ENCODE results near the gene GEMIN5.
"Not testable (repeated sequence)": the region's sequence is repeated elsewhere in the genome, so short reads cannot be mapped to it uniquely, and the experiment has no call there.

GEMIN5 gene

DNA sequence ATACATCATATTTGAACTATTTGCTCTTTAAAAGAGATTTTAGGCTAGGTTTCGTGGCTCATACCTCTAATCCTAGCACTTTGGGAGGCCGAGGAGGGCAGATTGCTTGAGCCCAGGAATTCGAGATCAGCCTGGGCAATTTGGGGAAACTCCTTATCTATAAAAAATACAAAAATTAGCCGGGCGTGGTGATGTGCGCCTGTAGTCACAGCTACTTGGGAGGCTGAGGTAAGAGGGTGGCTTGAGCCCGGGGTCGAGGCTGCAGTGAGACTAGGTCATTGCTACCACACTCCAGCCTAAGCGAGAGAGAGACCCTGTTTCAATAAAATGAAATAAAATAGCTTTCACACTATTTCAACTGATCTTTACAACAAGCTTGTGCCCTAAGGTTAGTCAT, 2.4 kb upstream of the GEMIN5 start:
- Histone ChIP-seq H2BK15ac (replicated peaks; ENCODE audit: low read depth) (no peak overlapping the region), H3K4me1 (ENCODE audit: control insufficient read depth, low read depth, low read length) (peaks cover 1% of the 10 kb centered on the region), H2AK5ac (ENCODE audit: low read length) (no peak overlapping the region), H4K8ac (ENCODE audit: low read depth, low read length) (no peak overlapping the region), H3K4me3 (ENCODE audit: low read length) (no peak overlapping the region), H3K56ac (ENCODE audit: low read length) (peak overlapping the region; percentile 68), H2BK120ac (ENCODE audit: low read depth, low read length) (no peak overlapping the region), H3K9ac (ENCODE audit: low read length) (peak overlapping the region; percentile 93), H3K4me2 (ENCODE audit: low read length) (no peak overlapping the region), H3K23ac (ENCODE audit: low read length) (no peak overlapping the region), H2BK5ac (ENCODE audit: low read length) (no peak overlapping the region), H3K79me2 (ENCODE audit: control insufficient read depth, insufficient read depth, low read length) (peaks cover 21% of the 10 kb centered on the region), H4K5ac (ENCODE audit: low read length) (no peak overlapping the region), H3K36me3 (ENCODE audit: control insufficient read depth, insufficient read depth, low read length) (no peaks in the 10 kb centered on the region), H3K18ac (ENCODE audit: low read length) (peak overlapping the region; percentile 25), H3K4ac (ENCODE audit: low read depth, low read length) (no peak overlapping the region), H3K27me3 (ENCODE audit: insufficient read depth, low read length, poor library complexity) (no peaks in the 10 kb centered on the region), H3K27ac (ENCODE audit: low read depth, low read length) (no peak overlapping the region), H3K79me1 (ENCODE audit: low read length) (peaks cover 12% of the 10 kb centered on the region)
- no CpG with 5 or more reads among the region's 9 CpGs for WGBS (ENCODE audit: extremely low coverage, insufficient coverage, low lambda C conversion rate)
- DNase-seq, result no peak

- H3K79me1 ChIP-seq (ENCODE audit: low read length), result peaks cover 15% of the 10 kb centered on the region
- H3K18ac ChIP-seq (ENCODE audit: low read length); H3K4me3 ChIP-seq (ENCODE audit: low read length); H4K5ac ChIP-seq (ENCODE audit: low read length); H3K36me3 ChIP-seq (ENCODE audit: control insufficient read depth, insufficient read depth, low read length); H3K9ac ChIP-seq (ENCODE audit: low read length); H2BK15ac ChIP-seq (replicated peaks; ENCODE audit: low read depth); H3K4me1 ChIP-seq (ENCODE audit: control insufficient read depth, low read depth, low read length); H3K23ac ChIP-seq (ENCODE audit: low read length); H3K4ac ChIP-seq (ENCODE audit: low read depth, low read length); H3K27me3 ChIP-seq (ENCODE audit: insufficient read depth, low read length, poor library complexity); H2AK5ac ChIP-seq (ENCODE audit: low read length); H3K4me2 ChIP-seq (ENCODE audit: low read length); H2BK5ac ChIP-seq (ENCODE audit: low read length); H4K8ac ChIP-seq (ENCODE audit: low read depth, low read length): not testable (repeated sequence)
- DNase-seq, result peak; percentile 66
- H3K27ac ChIP-seq (ENCODE audit: low read depth, low read length), result peak overlapping the region; percentile 46
- WGBS (ENCODE audit: extremely low coverage, insufficient coverage, low lambda C conversion rate), result no CpG with 5 or more reads among the region's 5 CpGs
- peak overlapping the region; percentile 1 for H3K56ac ChIP-seq (ENCODE audit: low read length)
- peaks cover 23% of the 10 kb centered on the region for H3K79me2 ChIP-seq (ENCODE audit: control insufficient read depth, insufficient read depth, low read length)
- H2BK120ac ChIP-seq (ENCODE audit: low read depth, low read length), result peak overlapping the region; percentile 49
Observed at GRCh38 chr5:154939387-154939786, 1.4 kb upstream of the GEMIN5 start.

- peak overlapping the region; percentile 91 for H3K4me3 ChIP-seq (ENCODE audit: low read length)
- H3K18ac ChIP-seq (ENCODE audit: low read length), result no peak overlapping the region
- no peak overlapping the region for H2AK5ac ChIP-seq (ENCODE audit: low read length)
- peaks cover 19% of the 10 kb centered on the region for H3K79me2 ChIP-seq (ENCODE audit: control insufficient read depth, insufficient read depth, low read length)
- DNase-seq, result no peak
- no peak overlapping the region for H2BK120ac ChIP-seq (ENCODE audit: low read depth, low read length)
- no peak overlapping the region for H4K5ac ChIP-seq (ENCODE audit: low read length)
- no peak overlapping the region for H3K27ac ChIP-seq (ENCODE audit: low read depth, low read length)
- H3K56ac ChIP-seq (ENCODE audit: low read length), result peak overlapping the region; percentile 93
- WGBS (ENCODE audit: extremely low coverage, insufficient coverage, low lambda C conversion rate), result no CpG with 5 or more reads among the region's 11 CpGs
- H3K79me1 ChIP-seq (ENCODE audit: low read length), result peaks cover 16% of the 10 kb centered on the region
- H3K27me3 ChIP-seq (ENCODE audit: insufficient read depth, low read length, poor library complexity), result no peaks in the 10 kb centered on the region
- peak overlapping the region; percentile 37 for H3K4me2 ChIP-seq (ENCODE audit: low read length)
- H2BK5ac ChIP-seq (ENCODE audit: low read length), result no peak overlapping the region
- no peaks in the 10 kb centered on the region for H3K36me3 ChIP-seq (ENCODE audit: control insufficient read depth, insufficient read depth, low read length)
- no peak overlapping the region for H4K8ac ChIP-seq (ENCODE audit: low read depth, low read length)
- peaks cover 1% of the 10 kb centered on the region for H3K4me1 ChIP-seq (ENCODE audit: control insufficient read depth, low read depth, low read length)
- no peak overlapping the region for H3K4ac ChIP-seq (ENCODE audit: low read depth, low read length)
- H3K23ac ChIP-seq (ENCODE audit: low read length), result no peak overlapping the region
- H2BK15ac ChIP-seq (replicated peaks; ENCODE audit: low read depth), result no peak overlapping the region
- peak overlapping the region; percentile 92 for H3K9ac ChIP-seq (ENCODE audit: low read length)
Observed at GRCh38 chr5:154937186-154937717, 759 bp downstream of the GEMIN5 start.

- no peak overlapping the region for H3K4me3 ChIP-seq (ENCODE audit: low read length)
- no peaks in the 10 kb centered on the region for H3K36me3 ChIP-seq (ENCODE audit: control insufficient read depth, insufficient read depth, low read length)
- H4K5ac ChIP-seq (ENCODE audit: low read length), result no peak overlapping the region
- no peak overlapping the region for H3K56ac ChIP-seq (ENCODE audit: low read length)
- H3K27me3 ChIP-seq (ENCODE audit: insufficient read depth, low read length, poor library complexity), result no peaks in the 10 kb centered on the region
- H3K23ac ChIP-seq (ENCODE audit: low read length), result no peak overlapping the region
- peaks cover 1% of the 10 kb centered on the region for H3K4me1 ChIP-seq (ENCODE audit: control insufficient read depth, low read depth, low read length)
- no peak overlapping the region for H2AK5ac ChIP-seq (ENCODE audit: low read length)
- H3K79me1 ChIP-seq (ENCODE audit: low read length), result peaks cover 11% of the 10 kb centered on the region
- H2BK5ac ChIP-seq (ENCODE audit: low read length), result no peak overlapping the region
- no peak for DNase-seq
- H2BK15ac ChIP-seq (replicated peaks; ENCODE audit: low read depth), result no peak overlapping the region
- H3K27ac ChIP-seq (ENCODE audit: low read depth, low read length), result no peak overlapping the region
- H3K18ac ChIP-seq (ENCODE audit: low read length), result no peak overlapping the region
- no peak overlapping the region for H3K9ac ChIP-seq (ENCODE audit: low read length)
- no peak overlapping the region for H2BK120ac ChIP-seq (ENCODE audit: low read depth, low read length)
- H4K8ac ChIP-seq (ENCODE audit: low read depth, low read length), result no peak overlapping the region
- peaks cover 13% of the 10 kb centered on the region for H3K79me2 ChIP-seq (ENCODE audit: control insufficient read depth, insufficient read depth, low read length)
- H3K4me2 ChIP-seq (ENCODE audit: low read length), result no peak overlapping the region
- H3K4ac ChIP-seq (ENCODE audit: low read depth, low read length), result no peak overlapping the region
Observed at GRCh38 chr5:154934881-154935280, 3.1 kb downstream of the GEMIN5 start.

- H3K79me1 ChIP-seq (ENCODE audit: low read length), result peaks cover 11% of the 10 kb centered on the region
- H3K27ac ChIP-seq (ENCODE audit: low read depth, low read length), result no peak overlapping the region
- H3K9ac ChIP-seq (ENCODE audit: low read length), result no peak overlapping the region
- H4K5ac ChIP-seq (ENCODE audit: low read length), result no peak overlapping the region
- H3K4me3 ChIP-seq (ENCODE audit: low read length), result no peak overlapping the region
- H3K79me2 ChIP-seq (ENCODE audit: control insufficient read depth, insufficient read depth, low read length), result peaks cover 13% of the 10 kb centered on the region
- H3K56ac ChIP-seq (ENCODE audit: low read length), result no peak overlapping the region
- peaks cover 1% of the 10 kb centered on the region for H3K4me1 ChIP-seq (ENCODE audit: control insufficient read depth, low read depth, low read length)
- H3K36me3 ChIP-seq (ENCODE audit: control insufficient read depth, insufficient read depth, low read length), result peaks cover 1% of the 10 kb centered on the region
- no peak overlapping the region for H2AK5ac ChIP-seq (ENCODE audit: low read length)
- WGBS (ENCODE audit: extremely low coverage, insufficient coverage, low lambda C conversion rate), result no CpG with 5 or more reads among the region's 3 CpGs
- H3K4me2 ChIP-seq (ENCODE audit: low read length), result no peak overlapping the region
- H2BK15ac ChIP-seq (replicated peaks; ENCODE audit: low read depth), result no peak overlapping the region
- no peak overlapping the region for H3K4ac ChIP-seq (ENCODE audit: low read depth, low read length)
- H3K27me3 ChIP-seq (ENCODE audit: insufficient read depth, low read length, poor library complexity), result no peaks in the 10 kb centered on the region
- no peak overlapping the region for H4K8ac ChIP-seq (ENCODE audit: low read depth, low read length)
- no peak overlapping the region for H2BK5ac ChIP-seq (ENCODE audit: low read length)
- DNase-seq, result no peak
- no peak overlapping the region for H2BK120ac ChIP-seq (ENCODE audit: low read depth, low read length)
- no peak overlapping the region for H3K23ac ChIP-seq (ENCODE audit: low read length)
- H3K18ac ChIP-seq (ENCODE audit: low read length), result no peak overlapping the region
Observed at GRCh38 chr5:154933537-154933936, 4.5 kb downstream of the GEMIN5 start.

All from mesendoderm (in vitro differentiated cells).